Astrocyte (in vitro differentiated cells and primary cell): ENCODE results near the gene GPRASP2. TPM values are rescaled to one million over a fixed set of nuclear protein-coding genes. Genes with fewer than 3 reads are reported as not detected.
"Not testable (repeated sequence)": the region's sequence is repeated elsewhere in the genome, so short reads cannot be mapped to it uniquely, and the experiment has no call there.

Experiments used
- DNase-seq: peaks from one replicate; pipeline ENCODE4 v3.0.0-alpha.2; 2010; ENCODE audit warnings: low read depth
- FAIRE-seq: peaks from 2 replicates; lab custom pipeline; 2011; peaks lifted over from hg19 to GRCh38; lab: Jason Lieb, UNC
- H2AFZ ChIP-seq: 2 replicates; pipeline ENCODE4 v1.6.0; 2012; ENCODE audit warnings: low read depth, low read length, inconsistent platforms
- H3K27ac ChIP-seq: 2 replicates; pipeline ENCODE4 v1.5.1; 2011; ENCODE audit warnings: low read depth, low read length, inconsistent platforms
- H3K27me3 ChIP-seq: 2 replicates; pipeline ENCODE4 v1.6.0; 2011; ENCODE audit warnings: low read length, inconsistent platforms; ENCODE audit not compliant: insufficient read depth
- H3K36me3 ChIP-seq: 2 replicates; pipeline ENCODE4 v1.5.1; 2011; ENCODE audit warnings: low read length, inconsistent platforms; ENCODE audit not compliant: insufficient read depth
- H3K4me1 ChIP-seq: 2 replicates; pipeline ENCODE4 v1.5.1; 2011; ENCODE audit warnings: low read length, inconsistent platforms; ENCODE audit not compliant: insufficient read depth
- H3K4me2 ChIP-seq: 2 replicates; pipeline ENCODE4 v1.6.0; 2012; ENCODE audit warnings: low read length, inconsistent platforms
- H3K4me3 ChIP-seq: 2 replicates; pipeline ENCODE4 v1.5.1; 2011; ENCODE audit warnings: low read depth, mild to moderate bottlenecking, low read length, inconsistent platforms; ENCODE audit not compliant: insufficient read depth
- H3K79me2 ChIP-seq: 2 replicates; pipeline ENCODE4 v1.6.0; 2012; ENCODE audit warnings: mild to moderate bottlenecking, low read length, inconsistent platforms; ENCODE audit not compliant: insufficient read depth
- H3K9ac ChIP-seq: 2 replicates; pipeline ENCODE4 v1.6.0; 2012; ENCODE audit warnings: mild to moderate bottlenecking, low read length, inconsistent platforms
- H3K9me3 ChIP-seq: 2 replicates; pipeline ENCODE4 v1.5.1; 2012; ENCODE audit warnings: low read depth, mild to moderate bottlenecking, low read length, inconsistent platforms; ENCODE audit not compliant: insufficient read depth
- H4K20me1 ChIP-seq: 2 replicates; pipeline ENCODE4 v1.6.0; 2012; ENCODE audit warnings: low read length, inconsistent platforms; ENCODE audit not compliant: insufficient read depth
- H3K27ac Mint-ChIP-seq: one replicate; pipeline ENCODE4 v1.8.0; 2021; ENCODE audit warnings: mild to moderate bottlenecking, mixed read lengths; ENCODE audit not compliant: unreplicated experiment
- H3K27me3 Mint-ChIP-seq: one replicate; pipeline ENCODE4 v1.8.0; 2021; ENCODE audit warnings: low read depth, mixed read lengths; ENCODE audit not compliant: unreplicated experiment
- H3K36me3 Mint-ChIP-seq: one replicate; pipeline ENCODE4 v1.8.0; 2021; ENCODE audit warnings: low read depth, mixed read lengths; ENCODE audit not compliant: unreplicated experiment
- H3K4me1 Mint-ChIP-seq: one replicate; pipeline ENCODE4 v1.8.0; 2021; ENCODE audit warnings: low read depth, mixed read lengths; ENCODE audit not compliant: unreplicated experiment
- H3K4me3 Mint-ChIP-seq: one replicate; pipeline ENCODE4 v1.8.0; 2021; ENCODE audit warnings: mild to moderate bottlenecking, moderate library complexity, mixed read lengths; ENCODE audit not compliant: unreplicated experiment
- H3K9me3 Mint-ChIP-seq: one replicate; pipeline ENCODE4 v1.8.0; 2021; ENCODE audit warnings: mild to moderate bottlenecking, mixed read lengths; ENCODE audit not compliant: unreplicated experiment
- CTCF ChIP-seq: IDR thresholded peaks from 2 replicates; pipeline ENCODE4 v1.5.1; 2011; ENCODE audit warnings: low read depth, mild to moderate bottlenecking, inconsistent platforms, low read length, moderate library complexity; ENCODE audit not compliant: insufficient read depth
- EZH2 ChIP-seq: IDR thresholded peaks from 2 replicates; pipeline ENCODE4 v1.6.1; 2012; ENCODE audit warnings: mild to moderate bottlenecking, low read length, inconsistent platforms; ENCODE audit not compliant: insufficient read depth
- total RNA-seq: library from RNA; stranded (reverse); gene quantifications from 2 replicates; pipeline ENCODE4 v1.2.1, GENCODE V29; 2021

The GPRASP2 gene
- total RNA-seq, 1 donor from 2014 or later = 10.1 TPM

GRCh38 chrX:102720237-102721168, 8.3 kb downstream of the GPRASP2 start, which contains the start of gene GPRASP3:
TSS of gene GPRASP3 (plus strand) at chrX:102720743. CDS start at chrX:102748996, 28,253 bp downstream.
- Mint-ChIP-seq H3K27me3 (no peaks in the 10 kb centered on the region), H3K4me3 (peak within 1 kb of the TSS; percentile 91), H3K36me3 (no peaks in the 10 kb centered on the region), H3K9me3 (peaks cover 1% of the 10 kb centered on the region), H3K27ac (peak within 1 kb of the TSS; percentile 58), H3K4me1 (peaks cover 5% of the 10 kb centered on the region)
- FAIRE-seq = peak; percentile 91
- no peak for TF ChIP-seq CTCF
- TF ChIP-seq EZH2 = no peak
- Histone ChIP-seq H3K9ac (peak within 1 kb of the TSS; percentile 89), H3K4me3 (peak within 1 kb of the TSS; percentile 75), H4K20me1 (no peaks in the 10 kb centered on the region), H3K36me3 (no peaks in the 10 kb centered on the region), H3K27ac (peak within 1 kb of the TSS; percentile 61), H3K27me3 (no peaks in the 10 kb centered on the region), H3K4me1 (no peaks in the 10 kb centered on the region), H3K4me2 (peak within 1 kb of the TSS; percentile 96), H3K9me3 (no peaks in the 10 kb centered on the region), H3K79me2 (no peaks in the 10 kb centered on the region), H2AFZ (peak within 1 kb of the TSS; percentile 97)
- peak; percentile 66 for DNase-seq

GRCh38 chrX:102721169-102721506, 8.9 kb downstream of the GPRASP2 start:
- FAIRE-seq, H3K27me3 Mint-ChIP-seq, H3K9me3 Mint-ChIP-seq, H3K27me3 ChIP-seq, H3K9me3 ChIP-seq, H3K36me3 ChIP-seq, DNase-seq, H4K20me1 ChIP-seq, H3K27ac Mint-ChIP-seq, H3K79me2 ChIP-seq, H3K36me3 Mint-ChIP-seq, H3K4me1 Mint-ChIP-seq, H3K4me1 ChIP-seq: not testable (repeated sequence)
- peak overlapping the region; percentile 97 for H2AFZ ChIP-seq
- H3K4me3 Mint-ChIP-seq = peak overlapping the region; percentile 91
- H3K4me3 ChIP-seq = peak overlapping the region; percentile 75
- H3K9ac ChIP-seq = peak overlapping the region; percentile 89
- H3K4me2 ChIP-seq = peak overlapping the region; percentile 96
- H3K27ac ChIP-seq = peak overlapping the region; percentile 61

- H3K9ac ChIP-seq = no peak overlapping the region
- peak overlapping the region; percentile 36 for H3K4me2 ChIP-seq
- H3K4me1 ChIP-seq = no peaks in the 10 kb centered on the region
- no peaks in the 10 kb centered on the region for H3K36me3 ChIP-seq
- Mint-ChIP-seq H3K27me3 (no peaks in the 10 kb centered on the region), H3K4me3 (no peak overlapping the region), H3K36me3 (no peaks in the 10 kb centered on the region), H3K27ac (no peak overlapping the region), H3K9me3 (peaks cover 1% of the 10 kb centered on the region), H3K4me1 (peaks cover 5% of the 10 kb centered on the region)
- no peaks in the 10 kb centered on the region for H4K20me1 ChIP-seq
- H3K79me2 ChIP-seq = no peaks in the 10 kb centered on the region
- DNase-seq (no peak), FAIRE-seq (peak; percentile 13)
- H2AFZ ChIP-seq = no peak overlapping the region
- no peaks in the 10 kb centered on the region for H3K9me3 ChIP-seq
- H3K27ac ChIP-seq = no peak overlapping the region
- TF ChIP-seq CTCF (no peak), EZH2 (no peak)
- no peaks in the 10 kb centered on the region for H3K27me3 ChIP-seq
- H3K4me3 ChIP-seq = no peak overlapping the region
These were observed 11.2 kb downstream of the GPRASP2 start for GRCh38 chrX:102723456-102723855.
